Germinal center (tissue), 1 donor: Measurements from ENCODE around the gene ZMIZ1.
A peak's percentile ranks its signal among the peaks of the same experiment; 100 is the strongest.

Experiments used
- DNase-seq: peaks from one replicate; pipeline ENCODE4 v3.0.0; 2012; ENCODE audit warnings: mixed read lengths, low spot score

ZMIZ1 gene

GRCh38 chr10:79308016-79308415 lies 239.2 kb downstream of the ZMIZ1 start:
- DNase-seq: no peak

- no peak for DNase-seq
These were observed 240.4 kb downstream of the ZMIZ1 start for GRCh38 chr10:79308969-79309665.

DNA sequence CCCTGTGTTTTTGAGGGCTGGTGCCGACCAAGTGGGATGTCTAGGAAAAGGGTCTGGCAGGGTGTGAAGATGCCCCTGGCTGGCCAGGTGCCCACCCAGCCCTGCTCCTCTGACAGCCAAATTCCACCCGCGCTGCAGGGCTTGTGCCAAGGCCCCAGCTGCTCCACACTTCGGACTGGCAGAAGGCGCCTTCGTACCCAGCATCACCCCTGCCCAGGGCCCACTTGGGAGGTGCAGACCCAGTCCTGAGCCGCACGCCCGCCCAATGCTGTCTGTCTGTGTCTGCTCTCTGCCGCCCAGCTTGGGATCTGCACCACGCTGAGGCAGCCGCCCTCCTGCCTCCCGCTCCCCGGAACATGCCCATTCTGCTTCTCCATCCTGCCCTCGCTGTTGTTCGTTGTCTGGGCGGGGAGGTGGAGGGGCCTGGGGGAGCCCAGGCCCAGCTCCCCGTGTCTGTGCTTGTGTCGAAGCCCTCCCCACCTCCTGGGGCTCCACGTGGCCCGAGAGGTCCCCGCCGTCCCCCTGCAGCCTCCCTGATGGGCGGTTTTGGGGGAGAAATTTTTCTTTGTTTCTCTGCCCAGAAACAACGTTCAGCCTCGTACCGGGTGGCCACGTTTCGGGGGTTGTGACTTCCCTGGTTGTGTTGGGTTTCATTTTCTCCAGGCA lies 241.6 kb downstream of the ZMIZ1 start:
- DNase-seq: no peak

GRCh38 chr10:79310911-79311573 lies 242.3 kb downstream of the ZMIZ1 start:
- DNase-seq: no peak

GRCh38 chr10:79311581-79312407 lies 243.0 kb downstream of the ZMIZ1 start:
- DNase-seq: no peak

GRCh38 chr10:79312601-79313187 lies 243.9 kb downstream of the ZMIZ1 start:
- no peak for DNase-seq

DNA sequence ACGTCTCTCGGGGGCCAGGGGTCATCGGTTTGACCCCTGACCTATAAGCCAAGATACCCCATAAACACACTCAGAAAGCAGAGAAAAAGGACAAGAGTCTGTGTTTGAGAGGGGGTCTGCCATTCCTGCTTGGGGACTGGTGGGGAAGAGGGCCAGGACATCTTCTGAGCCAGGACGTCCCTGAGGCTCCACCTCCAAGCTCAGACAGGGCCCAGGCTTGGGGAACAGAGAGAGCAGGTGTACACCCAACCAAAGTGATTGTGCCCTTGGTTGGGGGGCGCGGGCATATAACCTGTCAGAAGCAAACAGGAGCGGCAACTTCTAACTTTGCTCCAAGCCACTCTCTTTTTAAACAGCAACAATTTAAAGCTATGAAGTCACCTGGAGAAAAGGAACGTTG lies 244.6 kb downstream of the ZMIZ1 start:
- no peak for DNase-seq

GRCh38 chr10:79313911-79314439 lies 245.2 kb downstream of the ZMIZ1 start:
- no peak for DNase-seq

DNA sequence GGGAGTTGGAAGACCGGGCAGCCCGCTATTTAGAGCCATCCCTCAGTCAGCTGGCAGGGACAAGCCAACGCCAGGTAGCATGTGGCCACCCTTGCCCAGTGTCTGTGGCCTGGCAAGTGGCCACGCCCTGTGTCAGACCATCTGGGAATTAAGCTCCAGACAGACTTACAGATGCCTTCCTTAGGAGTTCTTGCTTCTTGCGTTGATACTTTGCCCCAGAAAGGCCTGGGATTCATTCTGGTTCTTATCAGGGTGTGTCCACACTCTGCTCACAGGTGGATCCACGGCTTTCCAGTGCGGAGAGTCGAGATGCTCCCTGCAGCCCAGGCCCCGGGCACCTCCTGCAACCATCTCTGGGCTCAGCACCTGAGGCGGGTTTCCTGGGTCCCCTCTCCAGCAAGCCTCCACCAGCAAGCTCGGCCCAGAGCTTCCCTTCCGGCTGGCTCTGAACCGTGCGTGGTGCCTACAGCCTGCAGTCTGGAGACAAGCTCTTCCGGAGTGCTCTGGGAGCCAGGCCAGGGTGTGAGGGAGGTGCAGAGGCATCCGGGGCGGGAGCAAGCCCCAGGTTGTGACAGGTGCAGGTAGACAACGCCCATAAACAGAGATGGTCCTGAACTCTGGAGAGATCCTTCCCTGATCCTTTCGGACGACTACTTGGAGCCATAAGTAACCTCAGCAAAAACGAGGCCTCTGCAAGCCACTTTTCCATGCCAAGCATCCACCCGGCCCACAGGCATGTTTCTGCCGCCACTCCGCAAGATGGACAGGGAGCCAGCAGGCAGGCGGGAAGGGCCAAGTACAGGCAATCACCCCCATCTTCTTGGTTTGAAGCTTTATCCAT lies 246.2 kb downstream of the ZMIZ1 start:
- DNase-seq: no peak

DNA sequence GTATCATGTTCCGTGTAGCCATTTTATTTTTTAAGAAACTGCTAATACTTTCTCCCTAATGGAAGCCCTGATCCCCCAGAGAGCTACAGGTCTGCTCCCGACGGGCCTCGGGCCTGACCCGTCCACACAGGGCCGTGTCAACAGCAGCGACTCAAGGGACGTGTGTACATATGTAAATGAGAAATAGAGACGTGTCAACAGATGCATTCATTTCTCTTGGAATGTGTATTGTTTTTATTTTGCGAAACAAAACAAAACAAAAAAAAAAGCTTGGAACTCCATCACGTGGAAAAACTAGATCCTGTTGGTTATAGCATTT lies 246.8 kb downstream of the ZMIZ1 start:
- no peak for DNase-seq

- peak; percentile 52 for DNase-seq
These were observed 248.1 kb downstream of the ZMIZ1 start for GRCh38 chr10:79316671-79317431.

DNA sequence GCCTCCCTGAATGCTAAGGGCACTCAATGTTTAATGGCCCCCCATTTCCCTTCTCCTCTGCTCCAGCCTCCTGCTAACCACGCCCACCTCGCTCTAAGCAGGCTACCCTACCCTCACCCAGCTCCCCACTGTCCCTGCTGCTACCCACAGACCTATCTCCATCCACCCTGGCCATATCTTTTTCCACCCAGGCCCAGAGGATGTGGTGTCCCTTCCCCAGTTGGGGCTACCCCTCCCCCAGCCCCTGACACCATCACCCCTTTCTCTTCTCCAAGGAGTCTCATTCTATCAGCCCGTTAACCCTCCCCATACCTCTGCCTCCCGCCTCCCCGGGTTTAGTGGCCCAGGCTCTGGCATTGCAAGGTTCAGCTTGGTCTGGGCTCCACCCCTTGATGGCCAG lies 249.6 kb downstream of the ZMIZ1 start:
- no peak for DNase-seq

DNA sequence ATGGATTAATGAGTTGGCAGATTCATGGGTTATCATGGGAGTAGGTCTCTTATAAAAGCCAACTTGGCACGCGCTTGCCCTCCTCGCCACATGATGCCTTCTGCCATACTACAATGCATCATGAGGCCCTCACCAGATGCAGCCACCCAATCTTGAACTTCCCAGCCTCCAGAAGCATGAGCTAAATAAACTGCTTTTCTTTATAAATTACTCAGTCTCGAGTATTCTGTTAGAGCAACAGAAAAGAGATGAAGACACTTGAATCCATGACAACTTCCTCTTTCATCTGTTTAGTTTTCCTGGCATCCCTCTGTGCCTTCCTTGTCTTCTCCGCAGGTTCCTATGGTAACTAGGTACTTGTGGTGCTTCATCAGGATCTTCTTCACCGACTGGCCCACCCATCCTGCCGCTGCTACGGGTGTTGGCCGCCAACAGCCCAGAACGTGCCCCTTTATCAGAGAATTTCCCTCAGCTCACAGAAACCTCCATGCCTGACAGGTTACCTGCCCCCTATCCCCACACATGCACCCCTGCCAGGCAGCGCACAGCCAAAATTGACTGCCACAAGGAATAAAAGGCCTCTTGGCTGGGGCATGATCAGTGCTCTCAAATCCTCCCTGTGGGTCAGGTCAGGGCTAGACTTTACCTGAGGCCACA lies 250.5 kb downstream of the ZMIZ1 start:
- DNase-seq: no peak

- no peak for DNase-seq
These were observed 251.6 kb downstream of the ZMIZ1 start for GRCh38 chr10:79320316-79320715.

- DNase-seq: no peak
These were observed 252.2 kb downstream of the ZMIZ1 start for GRCh38 chr10:79320820-79321493.

- DNase-seq: no peak
These were observed 252.7 kb downstream of the ZMIZ1 start for GRCh38 chr10:79321494-79321882.

DNA sequence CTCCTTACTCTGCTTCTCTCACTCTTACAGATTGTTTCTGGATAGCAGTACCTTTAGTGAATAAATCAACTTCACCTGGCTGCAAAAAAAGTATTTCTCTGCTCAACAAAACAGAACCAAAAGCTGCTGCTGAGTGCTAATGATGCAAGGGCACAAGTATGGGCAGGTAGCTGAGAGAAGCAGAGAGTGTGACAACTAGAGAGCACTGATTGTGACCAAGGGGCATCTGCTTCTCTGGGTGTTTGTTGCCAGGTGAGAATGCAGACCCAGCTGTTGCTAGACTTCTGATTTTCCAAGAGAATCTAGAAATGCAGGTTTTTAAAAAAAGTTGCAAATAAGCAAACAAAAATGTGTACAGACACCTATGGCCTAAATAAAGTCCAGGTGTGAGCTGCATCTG lies 253.2 kb downstream of the ZMIZ1 start:
- no peak for DNase-seq

- no peak for DNase-seq
These were observed 254.1 kb downstream of the ZMIZ1 start for GRCh38 chr10:79322616-79323543.
